B cell (primary cell): Measurements from ENCODE around the gene AIG1. TPM values are rescaled to one million over a fixed set of nuclear protein-coding genes. Genes with fewer than 3 reads are reported as not detected.

ENCODE experiments used
- ATAC-seq: fragments of 200-7000 bp; cut with Tn5 transposase; one replicate; pipeline ENCODE4 v1.10.0; 2021; ENCODE audit warnings: low read depth, mild to moderate bottlenecking, moderate number of reproducible peaks, moderate library complexity
- CTCF ChIA-PET: fragments of 350-600 bp; sonication (Branson Sonifier 250); formaldehyde crosslinking; loops from one replicate; lab custom pipeline; 2021; ENCODE audit warnings: antibody characterized with exemption, inconsistent platforms; lab: Charles Lee
- POLR2A ChIA-PET: fragments of 350-600 bp; sonication (Branson Sonifier 250); formaldehyde crosslinking; loops from one replicate; lab custom pipeline; 2021; ENCODE audit warnings: antibody characterized with exemption; lab: Charles Lee
- DNase-seq: peaks from one replicate; pipeline ENCODE4 v3.0.0; 2013
- H2AFZ ChIP-seq: 2 replicates; pipeline ENCODE4 v1.6.1; 2012; ENCODE audit warnings: mild to moderate bottlenecking, low read depth, low read length; ENCODE audit not compliant: insufficient read depth, poor library complexity, severe bottlenecking
- H3K27ac ChIP-seq, 2 donors: 1 replicate in 1 of 2; 2 replicates in 1 of 2; pipeline ENCODE4 v1.5.1; 2012 to 2013; ENCODE audit warnings: low read length in 2 of 2, mild to moderate bottlenecking in 2 of 2, moderate library complexity in 1 of 2
- H3K27me3 ChIP-seq, 4 experiments: fragments of 200-600 bp in 1 of 4; sonication (generic) in 1 of 4; replicated peaks in 1 of 4; 1 replicate in 2 of 4; 2 replicates in 2 of 4; pipeline versions ENCODE4 v1.6.1 to v1.7.0; 2013 to 2016; ENCODE audit warnings: low read length in 3 of 4, mild to moderate bottlenecking in 2 of 4, mixed read lengths in 1 of 4, moderate library complexity in 1 of 4; ENCODE audit not compliant: insufficient read depth in 4 of 4, control insufficient read depth in 3 of 4; ENCODE audit errors: control extremely low read depth in 1 of 4
- H3K36me3 ChIP-seq, 2 experiments: replicated peaks in 1 of 2; 1 replicate in 1 of 2; 2 replicates in 1 of 2; pipeline versions ENCODE4 v1.6.1 to v1.7.1; 2013; ENCODE audit warnings: low read length in 1 of 2; ENCODE audit not compliant: insufficient read depth in 2 of 2, control insufficient read depth in 1 of 2; ENCODE audit errors: control extremely low read depth in 1 of 2, extremely low read depth in 1 of 2
- H3K4me1 ChIP-seq, 2 donors: fragments of 200-600 bp in 1 of 2; sonication (generic) in 1 of 2; 1 replicate in 1 of 2; 2 replicates in 1 of 2; pipeline versions ENCODE4 v1.5.1 to v1.6.1; 2013 to 2017; ENCODE audit warnings: low read length in 2 of 2; ENCODE audit not compliant: control insufficient read depth in 2 of 2, insufficient read depth in 2 of 2
- H3K4me2 ChIP-seq: replicated peaks from 2 replicates; pipeline ENCODE3; 2012; ENCODE audit warnings: mild to moderate bottlenecking, low read depth, low read length; ENCODE audit not compliant: poor library complexity, severe bottlenecking
- H3K4me3 ChIP-seq, 5 experiments: fragments of 200-600 bp in 1 of 5; sonication (generic) in 1 of 5; 1 replicate in 3 of 5; 2 replicates in 2 of 5; pipeline versions ENCODE4 v1.5.1 to v1.7.0; 2011 to 2016; ENCODE audit warnings: low read length in 4 of 5, mild to moderate bottlenecking in 4 of 5, low read depth in 2 of 5, control low read depth in 1 of 5, moderate library complexity in 1 of 5; ENCODE audit not compliant: insufficient read depth in 1 of 5; ENCODE audit errors: control extremely low read depth in 1 of 5, extremely low read depth in 1 of 5
- H3K79me2 ChIP-seq: fragments of 200-600 bp; sonication (generic); one replicate; pipeline ENCODE4 v1.6.0; 2016; ENCODE audit warnings: low read length; ENCODE audit not compliant: control insufficient read depth, insufficient read depth
- H3K9ac ChIP-seq: fragments of 200-600 bp; sonication (generic); 2 replicates; pipeline ENCODE4 v1.6.1; 2017; ENCODE audit warnings: mild to moderate bottlenecking, low read length, moderate library complexity
- H3K9me3 ChIP-seq, 3 donors: one replicate each; pipeline versions ENCODE4 v1.6.1 to v1.7.1; 2013; ENCODE audit warnings: low read length in 2 of 3; ENCODE audit not compliant: control insufficient read depth in 2 of 3, insufficient read depth in 1 of 3; ENCODE audit errors: control extremely low read depth in 1 of 3
- H4K20me1 ChIP-seq: 2 replicates; pipeline ENCODE4 v1.6.0; 2012; ENCODE audit warnings: mild to moderate bottlenecking, low read length; ENCODE audit not compliant: insufficient read depth, control insufficient read depth, poor library complexity, severe bottlenecking
- H3K27ac Mint-ChIP-seq: one replicate; pipeline ENCODE4 v1.8.0; 2021; ENCODE audit warnings: mixed read lengths
- H3K27me3 Mint-ChIP-seq: one replicate; pipeline ENCODE4 v1.8.0; 2021; ENCODE audit warnings: mixed read lengths
- H3K4me1 Mint-ChIP-seq: one replicate; pipeline ENCODE4 v1.8.0; 2021; ENCODE audit warnings: mixed read lengths
- H3K4me3 Mint-ChIP-seq: one replicate; pipeline ENCODE4 v1.8.0; 2021; ENCODE audit warnings: mixed read lengths
- H3K9me3 Mint-ChIP-seq: one replicate; pipeline ENCODE4 v1.8.0; 2022; ENCODE audit warnings: mixed read lengths; ENCODE audit not compliant: insufficient read depth
- EZH2 ChIP-seq: IDR thresholded peaks from 2 replicates; pipeline ENCODE4 v1.6.1; 2012; ENCODE audit warnings: borderline replicate concordance, low read depth, mild to moderate bottlenecking, moderate library complexity, low read length; ENCODE audit not compliant: insufficient read depth, poor library complexity, severe bottlenecking
- WGBS: methylation state at CpG from one replicate; pipeline ENCODE4 v1.1.5; 2013; ENCODE audit warnings: missing lambda C conversion rate; ENCODE audit not compliant: insufficient coverage; 5-methylcytosine and 5-hydroxymethylcytosine counted together
- intact Hi-C: fragments of 100-400 bp; cut with micrococcal nuclease; formaldehyde crosslinking; loops from one replicate; pipeline ENCODE4 v1.10.0; 2022
- polyA plus RNA-seq: library from polyadenylated mRNA; depleted of rRNA; stranded (reverse); fragments of >200 nt; gene quantifications from 2 replicates; pipeline ENCODE4 v1.2.3, GENCODE V29; 2012
- total RNA-seq, 2 donors: library from RNA; stranded (reverse); fragments of 120-200 nt in 1 of 2; gene quantifications; 1 replicate in 1 of 2; 2 replicates in 1 of 2; pipeline versions ENCODE4 v1.2.3 to v1.2.4, GENCODE V29; 2013 to 2022
- TF ChIP-seq, protein P1 (sequence below): fragments of 200-600 bp; IDR thresholded peaks from one replicate; pipeline ENCODE4 v1.8.0; 2022; ENCODE audit warnings: antibody characterized with exemption, mild to moderate bottlenecking

AIG1 gene
- total and polyA plus RNA-seq, 2 donors (not counting 1 experiment from before 2014, with no cell fraction given): 7.0 to 9.0 TPM

DNA sequence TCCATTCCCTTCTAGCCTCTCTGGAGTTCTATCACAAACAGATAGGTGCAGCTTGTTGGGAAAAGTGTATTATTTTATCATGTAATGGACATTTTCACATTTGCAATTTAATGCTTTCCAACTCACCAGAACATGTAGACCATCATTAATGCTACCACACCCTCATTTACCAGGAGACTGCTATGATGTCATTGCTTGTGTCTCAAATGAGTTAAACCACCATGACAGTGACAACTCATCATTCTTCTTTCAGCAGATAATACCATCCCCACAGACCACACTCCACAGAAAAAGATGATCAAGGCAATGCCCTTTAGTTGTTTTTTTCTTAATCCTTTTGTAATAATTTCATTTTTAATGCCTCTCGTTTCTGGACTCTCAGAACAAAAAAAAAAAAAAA, 168.7 kb downstream of the AIG1 start:
- Histone ChIP-seq H3K36me3 (no peaks in the 10 kb centered on the region), H4K20me1 (no peaks in the 10 kb centered on the region), H3K4me3 (no peak overlapping the region), H3K27ac (no peak overlapping the region), H3K27me3 (no peaks in the 10 kb centered on the region), H2AFZ (no peak overlapping the region), H3K9ac (no peak overlapping the region), H3K9me3 (no peaks in the 10 kb centered on the region), H3K4me1 (no peaks in the 10 kb centered on the region), H3K4me2 (no peak overlapping the region), H3K79me2 (no peaks in the 10 kb centered on the region)
- Mint-ChIP-seq H3K4me1 (no peaks in the 10 kb centered on the region), H3K9me3 (no peaks in the 10 kb centered on the region), H3K27me3 (no peaks in the 10 kb centered on the region), H3K27ac (no peak overlapping the region), H3K4me3 (no peak overlapping the region)
- ATAC-seq (no peak), DNase-seq (no peak)
- ChIA-PET POLR2A (no interaction called here), CTCF (no interaction called here)
- TF ChIP-seq, protein P1, sequence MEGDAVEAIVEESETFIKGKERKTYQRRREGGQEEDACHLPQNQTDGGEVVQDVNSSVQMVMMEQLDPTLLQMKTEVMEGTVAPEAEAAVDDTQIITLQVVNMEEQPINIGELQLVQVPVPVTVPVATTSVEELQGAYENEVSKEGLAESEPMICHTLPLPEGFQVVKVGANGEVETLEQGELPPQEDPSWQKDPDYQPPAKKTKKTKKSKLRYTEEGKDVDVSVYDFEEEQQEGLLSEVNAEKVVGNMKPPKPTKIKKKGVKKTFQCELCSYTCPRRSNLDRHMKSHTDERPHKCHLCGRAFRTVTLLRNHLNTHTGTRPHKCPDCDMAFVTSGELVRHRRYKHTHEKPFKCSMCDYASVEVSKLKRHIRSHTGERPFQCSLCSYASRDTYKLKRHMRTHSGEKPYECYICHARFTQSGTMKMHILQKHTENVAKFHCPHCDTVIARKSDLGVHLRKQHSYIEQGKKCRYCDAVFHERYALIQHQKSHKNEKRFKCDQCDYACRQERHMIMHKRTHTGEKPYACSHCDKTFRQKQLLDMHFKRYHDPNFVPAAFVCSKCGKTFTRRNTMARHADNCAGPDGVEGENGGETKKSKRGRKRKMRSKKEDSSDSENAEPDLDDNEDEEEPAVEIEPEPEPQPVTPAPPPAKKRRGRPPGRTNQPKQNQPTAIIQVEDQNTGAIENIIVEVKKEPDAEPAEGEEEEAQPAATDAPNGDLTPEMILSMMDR: no peak
- TF ChIP-seq EZH2: no peak
- WGBS: no CpG with 5 or more reads among the region's 1 CpG
- intact Hi-C loops: no loop called here

DNA sequence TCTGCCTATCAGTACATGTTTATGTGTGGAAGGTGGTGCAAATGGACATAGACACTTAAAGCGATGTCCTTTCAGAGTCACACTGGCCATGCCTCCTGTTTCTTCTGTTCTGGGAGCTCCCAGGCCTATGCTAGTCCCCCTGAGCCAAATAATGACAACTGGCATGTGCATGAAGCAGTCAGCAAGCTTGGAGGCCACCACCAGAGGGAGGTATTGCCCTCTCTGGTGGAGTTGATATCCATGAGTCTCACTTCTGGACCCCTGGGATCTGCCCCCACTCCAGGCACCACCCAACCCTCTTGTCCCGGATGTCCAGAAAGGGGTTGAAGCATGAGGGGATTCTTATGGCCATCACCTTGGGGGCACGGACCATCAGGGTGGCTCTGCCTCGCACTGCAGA, 172.2 kb downstream of the AIG1 start:
- Mint-ChIP-seq H3K27ac (no peak overlapping the region), H3K27me3 (no peaks in the 10 kb centered on the region), H3K4me1 (no peaks in the 10 kb centered on the region), H3K9me3 (no peaks in the 10 kb centered on the region), H3K4me3 (no peak overlapping the region)
- DNase-seq (peak; percentile 3), ATAC-seq (no peak)
- TF ChIP-seq EZH2: no peak
- TF ChIP-seq, protein P1: no peak
- no peak overlapping the region for H2AFZ ChIP-seq
- POLR2A ChIA-PET: no interaction called here
- H3K27me3 ChIP-seq: no peaks in the 10 kb centered on the region
- no peaks in the 10 kb centered on the region for H3K4me1 ChIP-seq
- H3K4me2 ChIP-seq: no peak overlapping the region
- no peak overlapping the region for H3K4me3 ChIP-seq
- H3K9ac ChIP-seq: no peak overlapping the region
- CTCF ChIA-PET: no interaction called here
- H3K9me3 ChIP-seq: no peaks in the 10 kb centered on the region
- 100% methylated on average over 1 of the region's 4 CpGs for WGBS
- H3K27ac ChIP-seq: no peak overlapping the region
- H4K20me1 ChIP-seq: no peaks in the 10 kb centered on the region
- no peaks in the 10 kb centered on the region for H3K79me2 ChIP-seq
- intact Hi-C loops: no loop called here
- no peaks in the 10 kb centered on the region for H3K36me3 ChIP-seq
